Activated CD4-positive, alpha-beta memory T cell treated with anti-CD3 and anti-CD28 coated beads, Interleukin-2, amount 10 ng/mL, durations not matched to agents 7 days and 5 days (primary cell): ENCODE measurements around the gene KIF22. TPM values are rescaled to one million over a fixed set of nuclear protein-coding genes. Genes with fewer than 3 reads are reported as not detected.
"Not testable (repeated sequence)": the region's sequence is repeated elsewhere in the genome, so short reads cannot be mapped to it uniquely, and the experiment has no call there.

Source experiments
- CTCF ChIA-PET: fragments of 350-600 bp; sonication (Branson Sonifier 250); formaldehyde crosslinking; loops from one replicate; lab custom pipeline; 2021; ENCODE audit warnings: antibody characterized with exemption, inconsistent platforms; lab: Charles Lee
- POLR2A ChIA-PET: fragments of 350-600 bp; sonication (Branson Sonifier 250); formaldehyde crosslinking; loops from one replicate; lab custom pipeline; 2021; ENCODE audit warnings: antibody characterized with exemption; lab: Charles Lee
- DNase-seq: peaks from one replicate; pipeline ENCODE4 v3.0.0-alpha.2; 2020
- H3K27ac Mint-ChIP-seq: one replicate; pipeline ENCODE4 v1.8.0; 2021; ENCODE audit warnings: mild to moderate bottlenecking, mixed read lengths
- H3K27me3 Mint-ChIP-seq: one replicate; pipeline ENCODE4 v1.8.0; 2021; ENCODE audit warnings: mixed read lengths
- H3K36me3 Mint-ChIP-seq: one replicate; pipeline ENCODE4 v1.8.0; 2021; ENCODE audit warnings: low read depth, mixed read lengths
- H3K4me1 Mint-ChIP-seq: one replicate; pipeline ENCODE4 v1.8.0; 2021; ENCODE audit warnings: mixed read lengths
- H3K4me3 Mint-ChIP-seq: one replicate; pipeline ENCODE4 v1.8.0; 2021; ENCODE audit warnings: mild to moderate bottlenecking, mixed read lengths
- H3K9me3 Mint-ChIP-seq: one replicate; pipeline ENCODE4 v1.8.0; 2021; ENCODE audit warnings: mixed read lengths
- total RNA-seq, 2 experiments: library from RNA; stranded (reverse); gene quantifications; one replicate each; pipeline ENCODE4 v1.2.3, GENCODE V29; 2021

Gene KIF22
- total RNA-seq, 2 experiments from 2014 or later = 187 to 192 TPM

DNA sequence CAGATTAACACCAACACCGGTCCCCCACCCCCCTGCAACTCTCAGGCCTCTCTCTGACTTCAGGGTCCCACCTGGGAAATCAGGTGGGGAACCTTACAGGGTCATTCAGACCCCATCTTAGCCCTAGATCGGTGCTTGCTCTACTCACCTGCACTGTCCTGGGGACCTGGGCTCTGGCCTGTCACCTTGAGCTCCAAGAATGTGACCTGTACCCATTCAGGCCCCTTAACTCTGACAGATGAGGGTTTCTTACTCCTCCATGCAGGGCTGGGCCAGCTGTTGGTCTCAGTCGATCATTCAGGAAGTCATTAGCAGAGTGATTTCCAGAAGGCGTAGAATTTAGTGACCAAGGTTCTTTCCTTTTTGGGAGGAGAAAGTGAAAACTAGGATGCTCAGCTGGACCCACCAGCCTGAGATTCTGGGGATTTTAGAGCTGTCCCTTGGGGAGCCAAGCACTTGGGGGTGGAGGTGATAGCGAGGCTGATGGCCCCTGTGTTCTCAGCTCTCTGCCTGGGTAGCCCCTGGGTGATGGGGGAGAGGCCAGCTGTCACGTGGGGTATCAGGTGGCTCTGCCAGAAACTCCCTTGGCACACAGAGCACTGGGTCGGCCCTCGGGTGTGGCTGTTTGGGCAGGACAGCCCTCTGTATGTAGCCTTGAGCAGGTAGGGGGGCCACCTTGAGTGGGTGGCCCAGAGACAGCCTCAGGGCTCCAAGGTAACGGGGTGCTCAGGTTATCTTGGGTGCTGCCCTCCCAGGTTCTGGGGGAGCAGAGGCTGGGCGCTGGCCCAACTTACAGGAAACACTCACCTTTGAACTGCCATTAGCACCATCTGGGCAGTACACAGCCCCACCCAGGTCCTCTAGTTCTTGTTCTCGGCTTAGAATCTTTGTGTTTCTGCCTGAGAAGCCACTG lies 30.4 kb downstream of the KIF22 start:
- Mint-ChIP-seq H3K27me3 (no peaks in the 10 kb centered on the region), H3K36me3 (peaks cover 55% of the 10 kb centered on the region), H3K4me1 (peaks cover 73% of the 10 kb centered on the region), H3K9me3 (no peaks in the 10 kb centered on the region), H3K4me3 (peak overlapping the region; percentile 98), H3K27ac (peak overlapping the region; percentile 94)
- POLR2A ChIA-PET = interaction anchor here (0.7 to 10.3 kb wide), 18 partner anchors 10 to 202 kb away, joined by 3 to 206 read pairs (median 4); partner anchors contain the start of genes C16orf54, C16orf92, CDIPT and HIRIP3
- peak; percentile 67 for DNase-seq
- CTCF ChIA-PET = interaction anchor here (0.9 to 8.1 kb wide), 9 partner anchors 8 to 234 kb away, joined by 3 to 86 read pairs (median 5); partner anchors contain the start of genes KIF22 and MAZ

DNA sequence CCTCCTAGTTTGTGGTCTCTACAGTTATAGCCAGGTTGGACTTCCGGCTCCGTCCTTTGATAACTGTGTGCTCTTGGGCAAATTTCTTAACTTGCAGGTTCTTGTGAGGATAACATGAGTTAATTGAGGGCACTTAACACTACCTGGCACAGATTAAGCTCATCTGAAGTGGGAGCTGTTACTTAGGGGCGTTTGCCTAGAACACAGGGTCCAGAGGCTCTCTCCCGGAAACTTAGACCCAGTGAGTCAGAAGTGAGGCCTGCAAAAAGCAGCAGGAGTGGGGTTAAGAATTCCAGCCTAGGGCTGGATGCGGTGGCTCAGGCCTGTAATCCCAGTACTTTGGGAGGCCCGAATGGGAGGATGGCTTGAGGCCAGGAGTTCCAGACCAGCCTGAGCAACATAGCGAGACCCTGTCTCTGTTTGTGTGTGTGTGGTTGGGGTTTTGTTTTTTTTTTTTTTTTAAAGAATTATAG lies 31.1 kb downstream of the KIF22 start:
- H3K27ac Mint-ChIP-seq = peak overlapping the region; percentile 94
- no peak for DNase-seq
- peaks cover 53% of the 10 kb centered on the region for H3K36me3 Mint-ChIP-seq
- no peaks in the 10 kb centered on the region for H3K9me3 Mint-ChIP-seq
- H3K4me1 Mint-ChIP-seq = peaks cover 78% of the 10 kb centered on the region
- ChIA-PET CTCF (interaction anchor here (0.6 to 8.1 kb wide), 7 partner anchors 14 to 234 kb away, joined by 3 to 86 read pairs (median 12); partner anchors contain the start of genes KIF22 and MAZ), POLR2A (interaction anchor here (1.3 to 10.3 kb wide), 6 partner anchors 10 to 173 kb away, joined by 3 to 206 read pairs (median 6); partner anchors contain the start of genes HIRIP3, MAZ and TAOK2)
- H3K27me3 Mint-ChIP-seq = no peaks in the 10 kb centered on the region
- peak overlapping the region; percentile 98 for H3K4me3 Mint-ChIP-seq

DNA sequence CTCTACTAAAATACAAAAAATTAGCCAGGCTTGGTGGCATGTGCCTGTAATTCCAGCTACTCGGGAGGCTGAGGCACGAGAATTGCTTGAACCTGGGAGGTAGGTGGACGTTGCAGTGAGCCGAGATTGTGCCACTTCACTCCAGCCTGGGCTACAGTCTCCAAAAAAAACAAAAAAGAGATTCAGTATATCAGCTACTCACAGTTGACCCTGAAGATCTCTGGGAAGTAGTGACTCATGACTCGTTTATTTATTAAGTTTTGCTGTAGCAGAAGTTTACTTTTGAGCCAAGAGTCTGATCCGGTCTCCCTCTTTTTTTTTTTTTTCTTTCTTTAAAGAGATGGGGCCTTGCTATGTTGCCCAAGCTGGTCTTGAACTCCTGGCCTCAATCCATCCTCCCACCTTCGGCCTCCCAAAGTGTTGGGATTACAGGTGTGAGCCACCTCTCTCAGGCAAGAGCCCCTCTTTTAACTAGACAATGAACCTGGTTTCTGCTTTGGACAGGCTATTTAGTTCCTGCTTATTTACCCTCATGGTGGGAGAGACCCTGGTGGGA lies 34.1 kb downstream of the KIF22 start:
- ChIA-PET POLR2A (interaction anchor here (0.7 to 3.2 kb wide), 5 partner anchors 9 to 133 kb away, joined by 3 to 17 read pairs (median 7); partner anchors contain the start of genes KIF22, MAZ and PAGR1), CTCF (interaction anchor here (1.2 to 1.3 kb wide), 2 partner anchors 8 to 23 kb away, joined by 5 to 8 read pairs; partner anchors contain the start of gene PAGR1)
- peaks cover 68% of the 10 kb centered on the region for H3K4me1 Mint-ChIP-seq
- H3K9me3 Mint-ChIP-seq = no peaks in the 10 kb centered on the region
- H3K27ac Mint-ChIP-seq = peak overlapping the region; percentile 70
- peaks cover 38% of the 10 kb centered on the region for H3K36me3 Mint-ChIP-seq
- no peak for DNase-seq
- peak overlapping the region; percentile 27 for H3K4me3 Mint-ChIP-seq
- no peaks in the 10 kb centered on the region for H3K27me3 Mint-ChIP-seq

DNA sequence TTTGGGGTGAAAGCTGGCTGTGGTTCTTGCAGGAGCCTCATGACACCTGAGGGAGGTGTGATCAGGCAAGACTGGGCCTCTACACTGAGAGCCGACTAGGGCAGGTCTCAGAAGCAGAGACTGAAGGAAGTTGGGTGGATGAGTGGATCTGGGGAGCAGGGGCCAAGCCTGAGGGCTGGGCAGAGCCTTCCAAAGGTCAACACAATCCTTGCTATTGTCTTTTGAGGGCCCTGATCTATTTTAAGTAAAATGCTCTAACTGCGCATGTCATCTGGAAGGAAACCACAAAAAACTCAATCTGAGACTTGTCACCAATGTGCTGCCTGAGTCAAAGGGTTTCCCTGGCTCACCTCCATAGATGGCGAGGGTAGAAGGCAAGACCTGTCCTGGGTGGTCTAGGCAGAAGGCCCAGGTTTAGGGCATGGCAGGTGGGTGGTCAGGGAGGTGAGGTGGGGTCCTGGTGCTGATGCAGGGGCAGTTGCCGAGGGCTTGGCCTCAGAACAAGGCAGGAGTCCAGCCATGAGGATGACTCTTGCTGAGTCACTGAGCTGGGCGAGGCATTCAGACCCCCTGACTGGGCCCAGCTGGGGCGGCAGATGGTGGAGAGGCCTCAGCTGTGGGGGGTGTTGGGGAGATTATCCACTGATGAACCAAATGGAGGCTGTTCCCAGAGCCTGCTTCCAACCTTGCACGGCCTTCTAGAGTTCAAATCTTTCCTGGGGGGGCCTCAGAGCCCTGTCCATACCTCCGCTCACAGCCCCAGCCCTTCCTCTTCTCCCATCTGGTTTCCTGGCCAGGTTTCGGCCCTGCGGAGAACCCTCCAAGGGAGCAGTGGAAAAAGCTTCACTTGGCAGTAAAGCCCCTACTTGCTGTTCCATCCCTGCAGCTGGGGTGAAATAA lies 34.8 kb downstream of the KIF22 start:
- ChIA-PET CTCF (interaction anchor here (0.7 to 3.4 kb wide), 7 partner anchors 8 to 230 kb away, joined by 3 to 12 read pairs (median 5); partner anchors contain the start of gene PAGR1), POLR2A (interaction anchor here (0.8 to 3.3 kb wide), 9 partner anchors 9 to 126 kb away, joined by 3 to 17 read pairs (median 4); partner anchors contain the start of genes KCTD13, KIF22, MAZ and PAGR1)
- Mint-ChIP-seq H3K4me1 (peaks cover 63% of the 10 kb centered on the region), H3K27ac (peak overlapping the region; percentile 70), H3K27me3 (no peaks in the 10 kb centered on the region), H3K4me3 (peak overlapping the region; percentile 27), H3K36me3 (peaks cover 36% of the 10 kb centered on the region), H3K9me3 (no peaks in the 10 kb centered on the region)
- DNase-seq = peak; percentile 49

DNA sequence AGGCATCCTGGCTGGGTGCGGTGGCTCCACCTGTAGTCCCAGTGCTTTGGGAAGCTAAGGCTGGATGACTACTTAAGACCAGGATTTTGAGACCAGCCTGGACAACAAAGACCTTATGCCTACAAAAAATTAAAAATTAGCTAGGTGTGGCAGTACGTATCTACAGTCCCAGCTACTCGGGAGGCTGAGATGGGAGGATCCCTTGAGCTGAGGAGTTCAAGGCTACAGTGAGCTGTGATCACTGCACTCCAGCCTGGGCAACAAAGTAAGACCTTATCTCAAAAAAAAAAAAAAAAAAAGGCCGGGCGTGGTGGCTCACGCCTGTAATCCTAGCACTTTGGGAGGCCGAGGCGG lies 35.8 kb downstream of the KIF22 start:
- H3K4me1 Mint-ChIP-seq = peaks cover 58% of the 10 kb centered on the region
- H3K9me3 Mint-ChIP-seq = no peaks in the 10 kb centered on the region
- no peak for DNase-seq
- peaks cover 33% of the 10 kb centered on the region for H3K36me3 Mint-ChIP-seq
- H3K27me3 Mint-ChIP-seq = no peaks in the 10 kb centered on the region
- CTCF ChIA-PET = interaction anchor here (0.6 to 3.4 kb wide), 10 partner anchors 8 to 125 kb away, joined by 3 to 12 read pairs (median 4); partner anchors contain the start of genes KIF22 and PAGR1
- no peak overlapping the region for H3K4me3 Mint-ChIP-seq
- POLR2A ChIA-PET = interaction anchor here (0.8 to 3.3 kb wide), 8 partner anchors 10 to 135 kb away, joined by 3 to 17 read pairs (median 4); partner anchors contain the start of genes KCTD13, MAZ and PAGR1
- H3K27ac Mint-ChIP-seq = no peak overlapping the region

DNA sequence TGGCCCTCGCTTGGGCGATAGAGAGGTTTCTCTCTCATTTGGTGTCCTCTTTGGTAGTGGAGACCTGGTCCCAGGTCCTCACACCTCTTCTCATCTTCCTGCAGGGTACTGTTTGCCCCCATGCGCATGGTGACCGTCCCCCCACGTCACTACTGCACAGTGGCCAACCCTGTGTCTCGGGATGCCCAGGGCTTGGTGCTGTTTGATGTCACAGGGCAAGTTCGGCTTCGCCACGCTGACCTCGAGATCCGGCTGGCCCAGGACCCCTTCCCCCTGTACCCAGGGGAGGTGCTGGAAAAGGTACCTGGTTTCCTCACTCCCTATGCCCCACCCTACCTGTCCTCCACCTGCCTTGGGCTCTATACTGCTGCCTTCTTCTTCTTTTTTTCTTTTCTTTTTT lies 40.2 kb downstream of the KIF22 start:
- no peak overlapping the region for H3K4me3 Mint-ChIP-seq
- POLR2A ChIA-PET = no interaction called here
- CTCF ChIA-PET = no interaction called here
- no peak overlapping the region for H3K27ac Mint-ChIP-seq
- peaks cover 43% of the 10 kb centered on the region for H3K36me3 Mint-ChIP-seq
- H3K27me3 Mint-ChIP-seq = no peaks in the 10 kb centered on the region
- DNase-seq = no peak
- peaks cover 22% of the 10 kb centered on the region for H3K4me1 Mint-ChIP-seq
- no peaks in the 10 kb centered on the region for H3K9me3 Mint-ChIP-seq

DNA sequence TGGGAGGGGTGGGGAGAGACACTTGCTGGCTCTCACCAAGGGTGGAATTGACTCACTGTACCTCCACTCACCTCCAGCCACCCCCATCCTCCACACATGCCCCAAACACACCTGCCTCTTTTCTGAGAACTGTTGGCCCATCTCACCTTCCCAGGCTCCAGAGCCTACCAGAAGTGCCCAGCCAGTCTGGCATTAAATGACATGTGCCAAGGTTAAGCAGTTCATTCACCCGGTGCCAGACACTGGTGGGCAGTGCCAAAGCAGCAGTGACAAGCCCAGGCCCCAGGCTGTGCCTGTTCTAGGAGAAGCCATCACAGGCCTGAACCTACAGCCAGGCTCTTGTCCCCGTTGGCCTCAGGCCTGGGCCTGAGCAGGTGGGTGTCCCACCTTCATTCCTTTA lies 40.9 kb downstream of the KIF22 start:
- Mint-ChIP-seq H3K27me3 (no peaks in the 10 kb centered on the region), H3K4me3 (no peak overlapping the region), H3K36me3 (peaks cover 49% of the 10 kb centered on the region), H3K27ac (no peak overlapping the region), H3K4me1 (peaks cover 16% of the 10 kb centered on the region), H3K9me3 (no peaks in the 10 kb centered on the region)
- ChIA-PET POLR2A (no interaction called here), CTCF (no interaction called here)
- DNase-seq = no peak

DNA sequence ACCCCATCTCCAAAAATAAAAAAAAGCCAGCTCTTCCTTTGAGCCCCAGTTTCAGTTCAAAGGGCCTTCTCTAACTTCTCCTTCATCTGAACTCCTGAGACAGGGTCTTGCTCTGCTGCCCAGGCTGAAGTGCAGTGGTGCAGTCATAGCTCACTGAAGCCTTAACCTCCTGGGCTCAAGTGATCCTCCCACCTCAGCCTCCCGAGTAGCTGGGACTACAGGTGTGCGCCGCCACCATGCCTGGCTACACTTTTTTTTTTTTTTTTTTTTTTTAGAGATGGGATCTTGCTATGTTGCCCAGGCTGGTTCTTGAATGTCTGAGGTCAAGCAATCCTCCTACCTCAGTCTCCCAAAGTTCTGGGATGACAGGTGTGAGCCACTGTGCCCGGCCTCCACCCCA lies 42.7 kb downstream of the KIF22 start:
- H3K27ac Mint-ChIP-seq, H3K4me1 Mint-ChIP-seq, DNase-seq, H3K27me3 Mint-ChIP-seq, H3K9me3 Mint-ChIP-seq, H3K4me3 Mint-ChIP-seq, POLR2A ChIA-PET: not testable (repeated sequence)
- CTCF ChIA-PET = interaction anchor here (3.0 kb wide), 1 partner anchor 15 kb away, joined by 24 read pairs; no protein-coding TSS in a partner anchor
- H3K36me3 Mint-ChIP-seq = peaks cover 56% of the 10 kb centered on the region

DNA sequence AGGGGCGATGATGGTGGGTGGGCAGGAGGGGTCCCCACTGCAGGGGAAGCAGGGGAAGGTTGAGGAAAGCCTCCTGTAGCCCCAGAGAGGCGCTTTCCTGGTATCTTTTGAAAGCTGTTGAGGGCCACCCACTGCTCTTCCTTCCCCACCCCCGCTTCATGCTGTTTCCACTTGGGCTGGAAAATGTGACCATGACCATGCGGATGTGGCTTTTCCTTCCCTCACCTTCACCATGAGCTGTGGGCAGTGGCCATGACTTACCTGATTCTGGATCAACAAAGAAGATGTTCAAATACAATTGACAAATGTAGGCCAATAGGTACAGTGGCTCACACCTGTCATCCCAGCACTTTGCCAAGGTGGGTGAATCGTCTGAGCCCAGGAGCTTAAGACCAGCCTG lies 43.5 kb downstream of the KIF22 start:
- Mint-ChIP-seq H3K27ac (no peak overlapping the region), H3K27me3 (no peaks in the 10 kb centered on the region), H3K9me3 (no peaks in the 10 kb centered on the region), H3K4me3 (no peak overlapping the region), H3K36me3 (peaks cover 57% of the 10 kb centered on the region), H3K4me1 (peaks cover 2% of the 10 kb centered on the region)
- CTCF ChIA-PET = interaction anchor here (0.6 to 3.0 kb wide), 3 partner anchors 14 to 197 kb away, joined by 3 to 24 read pairs (median 3); no protein-coding TSS in a partner anchor
- DNase-seq = no peak
- POLR2A ChIA-PET = interaction anchor here (1.3 kb wide), 2 partner anchors 18 to 26 kb away, joined by 4 to 5 read pairs; no protein-coding TSS in a partner anchor

DNA sequence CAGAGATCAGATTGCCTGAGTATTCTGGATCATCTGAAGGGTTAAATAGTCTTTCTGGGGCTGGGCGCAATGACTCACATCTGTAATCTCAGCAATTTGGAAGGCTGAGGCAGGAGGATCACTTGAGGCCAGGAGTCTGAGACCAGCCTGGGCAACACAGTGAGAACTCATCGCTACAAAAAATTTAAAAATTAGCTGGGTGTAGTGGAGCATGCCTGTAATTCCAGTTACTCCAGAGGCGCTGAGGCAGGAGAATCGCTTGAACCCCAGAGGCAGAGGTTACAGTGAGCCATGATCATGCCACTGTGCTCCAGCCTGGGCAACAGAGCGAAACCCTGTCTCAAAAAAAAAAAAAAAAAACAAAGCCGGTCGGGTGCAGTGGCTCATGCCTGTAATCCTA lies 45.4 kb downstream of the KIF22 start:
- Mint-ChIP-seq H3K27me3 (no peaks in the 10 kb centered on the region), H3K27ac (no peak overlapping the region), H3K9me3 (no peaks in the 10 kb centered on the region), H3K4me1 (no peaks in the 10 kb centered on the region), H3K36me3 (peaks cover 64% of the 10 kb centered on the region), H3K4me3 (no peak overlapping the region)
- POLR2A ChIA-PET = no interaction called here
- CTCF ChIA-PET = interaction anchor here (0.7 to 0.9 kb wide), 2 partner anchors 134 to 197 kb away, joined by 3 to 4 read pairs; no protein-coding TSS in a partner anchor
- DNase-seq = no peak

DNA sequence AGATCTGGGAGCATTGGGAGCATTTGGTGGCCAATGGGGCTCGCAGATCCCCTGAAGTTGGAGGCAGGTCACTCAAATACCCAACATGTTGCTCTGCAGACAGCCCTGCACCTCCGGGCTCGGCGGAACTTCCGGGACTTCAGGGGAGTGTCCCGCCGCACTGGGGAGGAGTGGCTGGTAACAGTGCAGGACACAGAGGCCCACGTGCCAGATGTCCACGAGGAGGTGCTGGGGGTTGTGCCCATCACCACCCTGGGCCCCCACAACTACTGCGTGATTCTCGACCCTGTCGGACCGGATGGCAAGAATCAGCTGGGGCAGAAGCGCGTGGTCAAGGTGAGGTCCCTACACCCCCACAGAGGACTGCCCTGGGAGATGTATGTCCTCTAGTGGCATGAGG lies 46.1 kb downstream of the KIF22 start:
- H3K4me3 Mint-ChIP-seq = no peak overlapping the region
- POLR2A ChIA-PET = no interaction called here
- H3K27me3 Mint-ChIP-seq = no peaks in the 10 kb centered on the region
- H3K9me3 Mint-ChIP-seq = no peaks in the 10 kb centered on the region
- peaks cover 65% of the 10 kb centered on the region for H3K36me3 Mint-ChIP-seq
- no peak overlapping the region for H3K27ac Mint-ChIP-seq
- DNase-seq = no peak
- H3K4me1 Mint-ChIP-seq = no peaks in the 10 kb centered on the region
- CTCF ChIA-PET = interaction anchor here (0.7 to 0.9 kb wide), 2 partner anchors 135 to 196 kb away, joined by 3 to 4 read pairs; no protein-coding TSS in a partner anchor
